Neural cell (in vitro differentiated cells): ENCODE measurements around the gene MAP4K4.

Experiments
- EP300 ChIP-seq: fragments of 450-650 bp; conservative IDR thresholded peaks from 2 replicates; pipeline ENCODE4 v1.6.1; 2014; ENCODE audit warnings: antibody characterized with exemption, mild to moderate bottlenecking, moderate library complexity; ENCODE audit not compliant: poor library complexity, severe bottlenecking
- EZH2 ChIP-seq: fragments of 200-600, 300-800 bp; shearing (Covaris generic), sonication (generic); IDR thresholded peaks from 2 replicates; pipeline ENCODE4 v1.6.1; 2014; ENCODE audit warnings: antibody characterized with exemption, low read length, borderline replicate concordance, mild to moderate bottlenecking; ENCODE audit not compliant: insufficient read depth, poor library complexity, severe bottlenecking
- MXI1 ChIP-seq: fragments of 450-650 bp; conservative IDR thresholded peaks from 2 replicates; pipeline ENCODE4 v1.6.1; 2014; ENCODE audit warnings: antibody characterized with exemption, mild to moderate bottlenecking; ENCODE audit not compliant: poor library complexity, severe bottlenecking
- POLR2AphosphoS5 ChIP-seq: IDR thresholded peaks from 2 replicates; pipeline ENCODE4 v1.6.1; 2012
- RAD21 ChIP-seq: fragments of 450-650 bp; conservative IDR thresholded peaks from 2 replicates; pipeline ENCODE4 v1.6.1; 2014; ENCODE audit warnings: antibody characterized with exemption, mild to moderate bottlenecking, moderate library complexity
- SMC3 ChIP-seq: fragments of 450-650 bp; conservative IDR thresholded peaks from 2 replicates; pipeline ENCODE4 v1.6.1; 2014; ENCODE audit warnings: antibody characterized with exemption, mild to moderate bottlenecking, moderate library complexity; ENCODE audit not compliant: poor library complexity
- TAF1 ChIP-seq: IDR thresholded peaks from 2 replicates; pipeline ENCODE4 v1.6.1; 2012; ENCODE audit warnings: low read depth
- TF ChIP-seq, protein P1 (sequence below): fragments of 450-650 bp; IDR thresholded peaks from 2 replicates; pipeline ENCODE4 v1.5.1; 2014; ENCODE audit warnings: antibody characterized with exemption, mild to moderate bottlenecking, moderate library complexity; ENCODE audit not compliant: poor library complexity, severe bottlenecking
- TF ChIP-seq, protein P2 (sequence below): IDR thresholded peaks from 2 replicates; pipeline ENCODE4 v1.6.1; 2012; ENCODE audit warnings: borderline replicate concordance

DNA sequence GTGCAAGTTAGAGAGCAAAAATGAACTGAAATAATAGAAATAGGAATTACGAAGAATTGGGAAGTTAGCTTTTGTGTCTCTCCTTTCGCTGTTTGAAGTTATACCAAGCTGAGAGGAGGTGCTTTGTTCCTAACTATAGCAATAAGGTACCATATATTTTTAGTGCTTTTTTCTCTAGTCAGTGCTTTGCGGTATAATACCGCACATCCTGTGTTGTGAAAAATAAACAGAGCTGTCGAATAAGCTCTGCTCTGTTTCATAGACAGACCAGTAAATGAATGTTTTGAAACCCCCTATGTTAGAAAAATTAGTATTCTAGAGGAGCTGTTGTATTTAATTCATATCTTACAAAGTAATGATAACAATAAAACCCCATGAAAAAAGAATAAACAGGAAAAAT, 130.8 kb downstream of the MAP4K4 start:
- TF ChIP-seq, protein P1, sequence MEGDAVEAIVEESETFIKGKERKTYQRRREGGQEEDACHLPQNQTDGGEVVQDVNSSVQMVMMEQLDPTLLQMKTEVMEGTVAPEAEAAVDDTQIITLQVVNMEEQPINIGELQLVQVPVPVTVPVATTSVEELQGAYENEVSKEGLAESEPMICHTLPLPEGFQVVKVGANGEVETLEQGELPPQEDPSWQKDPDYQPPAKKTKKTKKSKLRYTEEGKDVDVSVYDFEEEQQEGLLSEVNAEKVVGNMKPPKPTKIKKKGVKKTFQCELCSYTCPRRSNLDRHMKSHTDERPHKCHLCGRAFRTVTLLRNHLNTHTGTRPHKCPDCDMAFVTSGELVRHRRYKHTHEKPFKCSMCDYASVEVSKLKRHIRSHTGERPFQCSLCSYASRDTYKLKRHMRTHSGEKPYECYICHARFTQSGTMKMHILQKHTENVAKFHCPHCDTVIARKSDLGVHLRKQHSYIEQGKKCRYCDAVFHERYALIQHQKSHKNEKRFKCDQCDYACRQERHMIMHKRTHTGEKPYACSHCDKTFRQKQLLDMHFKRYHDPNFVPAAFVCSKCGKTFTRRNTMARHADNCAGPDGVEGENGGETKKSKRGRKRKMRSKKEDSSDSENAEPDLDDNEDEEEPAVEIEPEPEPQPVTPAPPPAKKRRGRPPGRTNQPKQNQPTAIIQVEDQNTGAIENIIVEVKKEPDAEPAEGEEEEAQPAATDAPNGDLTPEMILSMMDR, result no peak
- no peak for TF ChIP-seq POLR2AphosphoS5
- TF ChIP-seq RAD21, result no peak
- TF ChIP-seq, protein P2, sequence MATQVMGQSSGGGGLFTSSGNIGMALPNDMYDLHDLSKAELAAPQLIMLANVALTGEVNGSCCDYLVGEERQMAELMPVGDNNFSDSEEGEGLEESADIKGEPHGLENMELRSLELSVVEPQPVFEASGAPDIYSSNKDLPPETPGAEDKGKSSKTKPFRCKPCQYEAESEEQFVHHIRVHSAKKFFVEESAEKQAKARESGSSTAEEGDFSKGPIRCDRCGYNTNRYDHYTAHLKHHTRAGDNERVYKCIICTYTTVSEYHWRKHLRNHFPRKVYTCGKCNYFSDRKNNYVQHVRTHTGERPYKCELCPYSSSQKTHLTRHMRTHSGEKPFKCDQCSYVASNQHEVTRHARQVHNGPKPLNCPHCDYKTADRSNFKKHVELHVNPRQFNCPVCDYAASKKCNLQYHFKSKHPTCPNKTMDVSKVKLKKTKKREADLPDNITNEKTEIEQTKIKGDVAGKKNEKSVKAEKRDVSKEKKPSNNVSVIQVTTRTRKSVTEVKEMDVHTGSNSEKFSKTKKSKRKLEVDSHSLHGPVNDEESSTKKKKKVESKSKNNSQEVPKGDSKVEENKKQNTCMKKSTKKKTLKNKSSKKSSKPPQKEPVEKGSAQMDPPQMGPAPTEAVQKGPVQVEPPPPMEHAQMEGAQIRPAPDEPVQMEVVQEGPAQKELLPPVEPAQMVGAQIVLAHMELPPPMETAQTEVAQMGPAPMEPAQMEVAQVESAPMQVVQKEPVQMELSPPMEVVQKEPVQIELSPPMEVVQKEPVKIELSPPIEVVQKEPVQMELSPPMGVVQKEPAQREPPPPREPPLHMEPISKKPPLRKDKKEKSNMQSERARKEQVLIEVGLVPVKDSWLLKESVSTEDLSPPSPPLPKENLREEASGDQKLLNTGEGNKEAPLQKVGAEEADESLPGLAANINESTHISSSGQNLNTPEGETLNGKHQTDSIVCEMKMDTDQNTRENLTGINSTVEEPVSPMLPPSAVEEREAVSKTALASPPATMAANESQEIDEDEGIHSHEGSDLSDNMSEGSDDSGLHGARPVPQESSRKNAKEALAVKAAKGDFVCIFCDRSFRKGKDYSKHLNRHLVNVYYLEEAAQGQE, result no peak
- TF ChIP-seq EZH2, result no peak
- no peak for TF ChIP-seq TAF1
- TF ChIP-seq EP300, result no peak
- TF ChIP-seq SMC3, result no peak
- TF ChIP-seq MXI1, result no peak
